ENCODE measurements around the gene FFAR2.

DNA sequence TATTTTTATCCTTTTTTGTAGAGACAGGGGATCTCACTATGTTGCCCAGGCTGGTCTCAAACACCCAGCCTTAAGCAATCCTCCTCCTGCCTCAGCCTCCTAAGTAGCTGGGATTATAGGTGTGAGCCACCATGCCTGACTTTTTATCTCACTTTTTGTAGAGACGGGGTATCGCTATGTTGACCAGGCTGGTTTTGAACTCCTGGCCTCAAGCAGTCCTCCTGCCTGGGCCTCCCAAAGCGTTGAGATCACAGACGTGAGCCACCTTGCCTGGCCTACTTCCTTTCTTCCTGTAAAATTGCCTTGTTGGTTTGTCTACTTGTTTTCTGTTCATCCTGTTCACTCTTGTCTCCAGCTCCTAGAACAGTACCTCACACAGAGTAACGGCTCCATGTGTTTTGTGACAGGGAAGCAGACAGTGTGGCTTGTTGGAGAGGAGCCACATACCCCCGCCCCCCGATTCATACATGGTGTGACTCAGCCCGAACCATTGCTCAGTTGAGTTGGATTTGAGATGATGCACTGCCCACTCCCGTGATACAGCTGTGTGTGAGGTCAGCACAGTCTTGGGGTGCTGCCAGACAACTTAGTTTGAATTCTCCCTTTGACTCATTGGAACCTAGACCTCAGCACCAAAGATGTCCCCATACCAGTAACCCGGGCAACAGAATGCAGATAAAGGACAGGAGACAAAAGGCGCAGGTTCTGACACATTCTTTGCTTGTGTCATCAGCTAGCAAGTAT, 43.0 kb upstream of the FFAR2 start:
- TF ChIP-seq, protein P1, sequence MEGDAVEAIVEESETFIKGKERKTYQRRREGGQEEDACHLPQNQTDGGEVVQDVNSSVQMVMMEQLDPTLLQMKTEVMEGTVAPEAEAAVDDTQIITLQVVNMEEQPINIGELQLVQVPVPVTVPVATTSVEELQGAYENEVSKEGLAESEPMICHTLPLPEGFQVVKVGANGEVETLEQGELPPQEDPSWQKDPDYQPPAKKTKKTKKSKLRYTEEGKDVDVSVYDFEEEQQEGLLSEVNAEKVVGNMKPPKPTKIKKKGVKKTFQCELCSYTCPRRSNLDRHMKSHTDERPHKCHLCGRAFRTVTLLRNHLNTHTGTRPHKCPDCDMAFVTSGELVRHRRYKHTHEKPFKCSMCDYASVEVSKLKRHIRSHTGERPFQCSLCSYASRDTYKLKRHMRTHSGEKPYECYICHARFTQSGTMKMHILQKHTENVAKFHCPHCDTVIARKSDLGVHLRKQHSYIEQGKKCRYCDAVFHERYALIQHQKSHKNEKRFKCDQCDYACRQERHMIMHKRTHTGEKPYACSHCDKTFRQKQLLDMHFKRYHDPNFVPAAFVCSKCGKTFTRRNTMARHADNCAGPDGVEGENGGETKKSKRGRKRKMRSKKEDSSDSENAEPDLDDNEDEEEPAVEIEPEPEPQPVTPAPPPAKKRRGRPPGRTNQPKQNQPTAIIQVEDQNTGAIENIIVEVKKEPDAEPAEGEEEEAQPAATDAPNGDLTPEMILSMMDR (IDR thresholded peaks at IDR 0.05): no peak
- TF ChIP-seq POLR2A (IDR thresholded peaks at IDR 0.05): no peak
